B cell (primary cell): ENCODE results near the gene TM6SF1.

Source experiments
- EZH2 ChIP-seq: IDR thresholded peaks from 2 replicates; pipeline ENCODE4 v1.6.1; 2012; ENCODE audit warnings: borderline replicate concordance, low read depth, mild to moderate bottlenecking, moderate library complexity, low read length; ENCODE audit not compliant: insufficient read depth, poor library complexity, severe bottlenecking
- TF ChIP-seq, protein P1 (sequence below): fragments of 200-600 bp; IDR thresholded peaks from one replicate; pipeline ENCODE4 v1.8.0; 2022; ENCODE audit warnings: antibody characterized with exemption, mild to moderate bottlenecking

DNA sequence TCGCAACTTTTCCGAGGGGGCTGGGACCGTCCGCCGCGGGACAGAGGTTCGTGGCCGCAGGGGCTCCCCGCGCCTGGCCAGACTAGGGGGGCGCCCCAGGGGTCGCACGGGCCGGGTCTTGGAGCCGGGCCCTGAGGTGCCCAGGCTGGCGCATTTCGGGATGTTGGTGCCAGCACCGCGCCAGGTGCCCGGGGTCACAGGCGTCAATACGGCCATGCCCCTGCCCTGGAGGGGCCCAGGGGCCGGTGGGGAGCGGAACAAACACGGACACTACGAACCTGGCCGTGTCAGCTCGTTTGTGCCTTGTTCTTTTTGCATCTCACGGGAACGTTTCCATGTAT is 366 bp downstream of the TM6SF1 start:
- no peak for TF ChIP-seq EZH2
- TF ChIP-seq, protein P1, sequence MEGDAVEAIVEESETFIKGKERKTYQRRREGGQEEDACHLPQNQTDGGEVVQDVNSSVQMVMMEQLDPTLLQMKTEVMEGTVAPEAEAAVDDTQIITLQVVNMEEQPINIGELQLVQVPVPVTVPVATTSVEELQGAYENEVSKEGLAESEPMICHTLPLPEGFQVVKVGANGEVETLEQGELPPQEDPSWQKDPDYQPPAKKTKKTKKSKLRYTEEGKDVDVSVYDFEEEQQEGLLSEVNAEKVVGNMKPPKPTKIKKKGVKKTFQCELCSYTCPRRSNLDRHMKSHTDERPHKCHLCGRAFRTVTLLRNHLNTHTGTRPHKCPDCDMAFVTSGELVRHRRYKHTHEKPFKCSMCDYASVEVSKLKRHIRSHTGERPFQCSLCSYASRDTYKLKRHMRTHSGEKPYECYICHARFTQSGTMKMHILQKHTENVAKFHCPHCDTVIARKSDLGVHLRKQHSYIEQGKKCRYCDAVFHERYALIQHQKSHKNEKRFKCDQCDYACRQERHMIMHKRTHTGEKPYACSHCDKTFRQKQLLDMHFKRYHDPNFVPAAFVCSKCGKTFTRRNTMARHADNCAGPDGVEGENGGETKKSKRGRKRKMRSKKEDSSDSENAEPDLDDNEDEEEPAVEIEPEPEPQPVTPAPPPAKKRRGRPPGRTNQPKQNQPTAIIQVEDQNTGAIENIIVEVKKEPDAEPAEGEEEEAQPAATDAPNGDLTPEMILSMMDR = no peak
